ENCODE results near the gene IMPA2.
A peak's percentile ranks its signal among the peaks of the same experiment; 100 is the strongest.

The IMPA2 gene

DNA sequence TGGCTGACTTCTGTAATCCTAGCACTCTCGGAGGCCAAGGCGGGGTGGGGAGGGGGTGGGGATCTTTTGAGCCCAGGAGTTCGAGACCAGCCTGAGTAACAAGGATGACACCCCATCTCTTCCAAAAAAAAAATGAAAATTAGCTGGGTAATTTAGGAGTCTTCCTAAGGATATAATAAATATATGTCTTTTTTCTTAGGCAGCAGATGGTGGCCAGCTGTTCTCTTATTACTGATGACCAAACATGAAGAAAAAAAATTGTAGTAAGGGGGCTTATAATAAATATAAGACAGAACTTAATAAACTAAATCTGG is 4.2 kb upstream of the IMPA2 start:
- no peak overlapping the region for H3K4me3 ChIP-seq (ENCODE audit: low read depth, low read length)
- TF ChIP-seq, protein P1, sequence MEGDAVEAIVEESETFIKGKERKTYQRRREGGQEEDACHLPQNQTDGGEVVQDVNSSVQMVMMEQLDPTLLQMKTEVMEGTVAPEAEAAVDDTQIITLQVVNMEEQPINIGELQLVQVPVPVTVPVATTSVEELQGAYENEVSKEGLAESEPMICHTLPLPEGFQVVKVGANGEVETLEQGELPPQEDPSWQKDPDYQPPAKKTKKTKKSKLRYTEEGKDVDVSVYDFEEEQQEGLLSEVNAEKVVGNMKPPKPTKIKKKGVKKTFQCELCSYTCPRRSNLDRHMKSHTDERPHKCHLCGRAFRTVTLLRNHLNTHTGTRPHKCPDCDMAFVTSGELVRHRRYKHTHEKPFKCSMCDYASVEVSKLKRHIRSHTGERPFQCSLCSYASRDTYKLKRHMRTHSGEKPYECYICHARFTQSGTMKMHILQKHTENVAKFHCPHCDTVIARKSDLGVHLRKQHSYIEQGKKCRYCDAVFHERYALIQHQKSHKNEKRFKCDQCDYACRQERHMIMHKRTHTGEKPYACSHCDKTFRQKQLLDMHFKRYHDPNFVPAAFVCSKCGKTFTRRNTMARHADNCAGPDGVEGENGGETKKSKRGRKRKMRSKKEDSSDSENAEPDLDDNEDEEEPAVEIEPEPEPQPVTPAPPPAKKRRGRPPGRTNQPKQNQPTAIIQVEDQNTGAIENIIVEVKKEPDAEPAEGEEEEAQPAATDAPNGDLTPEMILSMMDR (conservative IDR thresholded peaks at IDR 0.05; ENCODE audit: low read depth, low read length): no peak

DNA sequence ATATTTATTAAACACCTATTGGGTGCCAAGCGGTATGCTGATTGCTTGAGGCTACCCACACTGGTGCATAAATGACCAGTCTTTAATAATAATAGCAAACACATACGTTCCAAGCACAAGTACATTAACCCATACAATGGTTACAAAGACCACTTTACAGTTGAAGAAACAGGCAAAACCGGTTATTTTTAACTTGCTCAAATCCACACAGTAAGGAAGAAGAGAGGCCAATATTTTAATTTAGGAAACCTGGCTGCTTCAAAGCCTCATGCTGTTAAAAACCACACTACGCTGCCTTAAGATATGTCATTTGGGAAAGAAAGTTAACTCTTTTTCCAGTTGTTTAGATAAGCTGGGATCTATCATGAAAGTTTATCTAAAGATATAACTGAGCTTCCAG is 2.4 kb upstream of the IMPA2 start:
- TF ChIP-seq, protein P1 (conservative IDR thresholded peaks at IDR 0.05; ENCODE audit: low read depth, low read length): no peak
- H3K4me3 ChIP-seq (ENCODE audit: low read depth, low read length): no peak overlapping the region
- no peak for DNase-seq (ENCODE audit: low read depth)

More for the DNA sequence above, 4.2 kb upstream of the IMPA2 start:
- no peak for DNase-seq (ENCODE audit: low read depth)

DNA sequence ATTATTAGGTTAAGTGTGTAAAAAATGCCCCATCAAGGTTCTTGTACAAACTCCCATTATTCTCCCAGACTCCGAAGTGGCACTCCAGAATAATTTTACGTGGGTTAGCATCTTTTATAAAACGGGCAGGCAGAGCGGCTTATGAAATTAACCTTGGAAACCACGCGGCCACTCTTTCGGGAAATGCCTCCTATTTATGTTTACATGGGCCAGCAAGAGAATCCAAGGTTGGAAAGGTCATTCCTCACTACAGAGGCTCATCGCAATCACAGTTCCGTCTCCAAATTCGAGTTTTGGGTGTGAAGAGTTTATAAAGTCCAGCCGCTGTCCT is 1.2 kb upstream of the IMPA2 start:
- DNase-seq (ENCODE audit: low read depth): no peak
- peak overlapping the region; percentile 66 for H3K4me3 ChIP-seq (ENCODE audit: low read depth, low read length)
- TF ChIP-seq, protein P1 (conservative IDR thresholded peaks at IDR 0.05; ENCODE audit: low read depth, low read length): no peak

DNA sequence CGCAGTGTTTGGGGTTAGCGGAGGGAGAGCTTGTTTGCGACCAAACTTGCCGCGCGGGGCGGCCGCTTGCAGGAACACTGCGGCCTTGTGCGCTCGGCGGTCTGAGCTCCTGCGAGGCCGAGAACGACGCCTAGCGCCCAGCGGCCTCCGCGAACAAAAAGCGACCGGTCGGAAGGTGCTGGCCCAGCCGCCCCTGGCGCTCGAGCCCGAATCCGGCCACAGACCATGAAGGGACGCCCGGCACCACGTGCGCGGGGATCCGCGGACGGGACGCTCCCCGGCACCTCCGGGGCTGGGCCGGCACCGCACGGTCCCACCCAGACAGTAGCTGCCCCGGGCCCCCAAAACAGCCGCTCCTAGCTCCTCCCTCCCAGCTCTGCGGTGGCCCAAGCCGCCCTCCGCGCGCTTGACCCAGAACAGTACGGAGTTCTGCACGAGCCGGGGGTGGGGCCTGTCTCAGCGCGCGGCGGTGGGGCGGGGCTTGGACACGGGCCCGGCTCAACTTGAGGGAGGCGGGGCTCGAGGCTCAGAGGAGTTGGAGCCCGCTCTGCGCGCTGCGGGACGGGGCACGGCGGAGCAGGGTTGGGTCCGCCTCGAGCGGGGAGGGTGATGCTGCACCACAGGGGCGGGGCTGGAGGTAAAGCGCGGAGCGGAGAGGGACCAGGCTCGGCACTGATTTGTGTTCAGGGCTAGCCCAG is 664 bp upstream of the IMPA2 start:
- DNase-seq (ENCODE audit: low read depth): peak; percentile 99

DNA sequence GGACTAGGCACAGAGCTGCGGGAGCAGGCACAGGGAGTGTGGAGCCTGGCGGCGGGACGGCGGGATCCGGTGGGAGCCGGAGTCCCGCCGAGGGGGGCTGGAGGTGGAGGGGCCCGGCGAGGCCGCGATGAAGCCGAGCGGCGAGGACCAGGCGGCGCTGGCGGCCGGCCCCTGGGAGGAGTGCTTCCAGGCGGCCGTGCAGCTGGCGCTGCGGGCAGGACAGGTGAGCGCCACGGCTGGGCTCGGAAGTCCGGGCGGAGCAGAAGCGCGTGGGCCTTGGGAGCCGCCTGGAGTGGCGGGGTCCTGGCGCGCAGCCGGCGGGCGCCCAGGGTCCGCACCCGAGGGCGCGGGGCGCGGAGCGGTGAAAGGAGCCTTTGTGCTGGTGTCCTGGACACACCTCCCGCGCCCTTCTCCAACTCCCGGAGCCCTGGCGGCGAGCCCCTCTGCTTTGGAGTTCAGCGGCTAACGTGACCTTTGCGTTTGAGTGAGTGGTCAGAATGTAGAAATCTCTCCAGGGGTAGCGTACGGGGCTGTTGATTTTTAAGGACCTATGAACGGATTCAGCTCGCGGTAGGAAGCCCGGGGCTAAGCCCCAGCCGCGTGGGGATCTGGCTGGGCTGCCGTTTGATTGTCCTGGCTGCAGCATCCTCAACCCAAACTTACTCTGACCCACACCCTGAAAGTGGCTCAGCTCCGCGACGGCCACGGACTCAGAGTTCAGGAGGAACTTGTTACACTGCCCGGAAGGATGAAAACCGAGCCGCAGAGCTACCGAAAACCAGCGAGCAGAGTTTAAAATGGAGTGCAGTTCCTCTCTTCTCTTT is 448 bp downstream of the IMPA2 start:
- DNase-seq (ENCODE audit: low read depth): peak; percentile 16
- TF ChIP-seq, protein P1 (conservative IDR thresholded peaks at IDR 0.05; ENCODE audit: low read depth, low read length): no peak
- peak overlapping the region; percentile 66 for H3K4me3 ChIP-seq (ENCODE audit: low read depth, low read length)

More for the DNA sequence above, 664 bp upstream of the IMPA2 start:
- TF ChIP-seq, protein P1 (conservative IDR thresholded peaks at IDR 0.05; ENCODE audit: low read depth, low read length): no peak
- H3K4me3 ChIP-seq (ENCODE audit: low read depth, low read length): peak overlapping the region; percentile 66

DNA sequence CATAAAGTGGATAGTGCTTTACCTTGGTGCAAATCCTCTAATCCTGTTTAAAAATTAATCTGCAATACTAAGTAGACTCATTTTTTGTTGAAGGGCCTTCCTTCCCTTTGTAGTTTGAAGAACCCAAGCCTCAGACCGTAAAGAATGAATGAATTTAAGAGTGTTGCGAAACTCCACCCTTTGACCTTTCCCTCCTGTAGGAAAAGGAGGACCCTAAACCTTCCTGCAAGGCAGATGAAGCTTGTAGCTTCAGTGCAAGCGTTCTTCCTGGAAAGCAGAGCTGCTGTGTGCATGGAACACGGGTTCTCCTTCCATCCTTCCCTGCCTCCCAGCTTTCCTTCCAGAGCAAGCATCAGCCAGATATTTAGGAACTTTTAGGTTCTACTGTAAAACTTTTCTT is 1.7 kb downstream of the IMPA2 start:
- DNase-seq (ENCODE audit: low read depth): no peak
- H3K4me3 ChIP-seq (ENCODE audit: low read depth, low read length): no peak overlapping the region
- TF ChIP-seq, protein P1 (conservative IDR thresholded peaks at IDR 0.05; ENCODE audit: low read depth, low read length): no peak

DNA sequence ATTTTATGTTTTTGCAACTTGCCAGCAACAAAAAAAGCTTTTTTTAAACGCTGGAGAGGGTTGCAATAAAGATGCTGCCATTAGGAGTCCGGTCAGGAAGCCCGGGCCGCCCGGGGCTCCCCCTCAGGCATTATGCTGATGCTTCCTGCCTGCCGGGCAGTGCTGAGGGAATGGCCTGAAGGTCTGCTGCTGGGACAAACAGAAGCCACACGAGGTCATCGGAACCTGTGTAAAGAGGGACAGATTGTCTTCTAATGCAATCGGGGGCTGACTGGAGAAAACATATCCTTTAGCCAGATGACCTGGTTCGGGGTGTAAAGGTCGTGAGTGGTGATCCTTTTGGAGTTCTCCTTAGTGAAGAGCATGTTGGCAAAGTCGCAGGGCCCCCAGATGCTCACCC is 2.3 kb downstream of the IMPA2 start:
- H3K4me3 ChIP-seq (ENCODE audit: low read depth, low read length): no peak overlapping the region
- DNase-seq (ENCODE audit: low read depth): no peak
- TF ChIP-seq, protein P1 (conservative IDR thresholded peaks at IDR 0.05; ENCODE audit: low read depth, low read length): no peak

Data from choroid plexus epithelial cell (primary cell).